22Rv1 (cell line): Measurements from ENCODE around the gene CNTNAP2.

Experiments
- H3K27ac ChIP-seq: fragments of 450-650 bp; 2 replicates; pipeline ENCODE4 v1.5.1; 2017
- CTCF ChIP-seq: fragments of 450-650 bp; IDR thresholded peaks from 2 replicates; pipeline ENCODE4 v1.5.1; 2017; ENCODE audit warnings: mild to moderate bottlenecking
- ZFX ChIP-seq: fragments of 450-650 bp; IDR thresholded peaks from 2 replicates; pipeline ENCODE4 v1.6.1; 2017; ENCODE audit warnings: antibody characterized with exemption, borderline replicate concordance

The CNTNAP2 gene

DNA sequence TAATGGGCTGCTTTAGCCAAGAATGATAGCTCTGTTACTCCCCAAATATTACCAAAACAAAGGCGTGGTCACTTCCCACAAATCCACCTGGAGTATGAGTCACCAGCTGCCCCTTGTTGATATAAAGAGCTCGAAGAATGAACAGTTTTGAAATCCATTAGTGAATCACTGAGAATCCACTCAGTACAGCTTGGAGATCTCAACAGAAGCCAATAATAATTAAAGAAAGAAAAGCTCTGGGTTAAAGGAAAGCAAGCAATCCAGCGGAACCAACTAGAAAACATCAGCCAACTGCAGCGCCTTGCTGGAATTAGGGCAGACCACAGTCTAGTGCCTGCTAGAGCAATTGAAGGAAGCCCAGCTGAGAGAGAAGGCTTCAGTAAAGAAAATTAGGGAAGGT, 1897.9 kb downstream of the CNTNAP2 start:
- no peak overlapping the region for H3K27ac ChIP-seq
- TF ChIP-seq CTCF (no peak), ZFX (no peak)

DNA sequence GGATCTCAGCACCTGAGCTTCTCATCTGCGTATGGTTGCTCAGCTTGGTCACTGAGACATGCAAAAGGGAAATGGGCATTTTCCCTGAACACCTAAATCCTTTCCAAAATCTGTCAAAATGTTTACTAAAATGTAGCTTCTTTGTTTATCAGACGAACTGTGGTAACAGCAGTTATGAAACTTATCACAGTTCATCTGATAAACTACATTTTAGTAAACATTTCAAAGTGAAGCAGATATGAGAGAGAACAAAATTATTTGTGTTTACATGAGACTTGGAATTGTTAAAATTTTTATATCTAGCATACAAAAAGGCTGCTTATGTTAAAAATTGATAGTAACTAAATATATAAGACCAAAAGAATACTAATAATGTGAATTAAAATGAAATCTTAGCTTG, 1900.5 kb downstream of the CNTNAP2 start:
- H3K27ac ChIP-seq = no peak overlapping the region
- TF ChIP-seq CTCF (no peak), ZFX (no peak)

DNA sequence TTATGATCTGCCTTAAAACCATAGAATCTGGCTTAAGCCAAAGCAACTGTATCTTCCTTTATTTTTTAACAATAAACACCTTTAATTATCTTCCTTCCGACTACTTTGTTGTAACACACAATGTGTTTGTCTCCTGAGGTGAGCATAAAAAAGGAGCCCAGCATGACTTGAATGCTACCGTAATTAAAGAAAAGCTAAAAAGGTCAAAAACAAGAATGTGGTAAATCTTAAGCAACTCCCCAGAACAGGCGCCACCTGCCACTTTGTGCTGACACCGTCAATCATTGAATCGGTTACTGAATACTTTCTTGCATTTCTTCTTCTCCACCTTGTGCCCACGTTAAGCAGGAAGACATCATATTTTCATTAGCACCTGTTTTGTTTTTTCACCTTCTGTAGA, 1904.1 kb downstream of the CNTNAP2 start:
- TF ChIP-seq ZFX (no peak), CTCF (no peak)
- no peak overlapping the region for H3K27ac ChIP-seq

DNA sequence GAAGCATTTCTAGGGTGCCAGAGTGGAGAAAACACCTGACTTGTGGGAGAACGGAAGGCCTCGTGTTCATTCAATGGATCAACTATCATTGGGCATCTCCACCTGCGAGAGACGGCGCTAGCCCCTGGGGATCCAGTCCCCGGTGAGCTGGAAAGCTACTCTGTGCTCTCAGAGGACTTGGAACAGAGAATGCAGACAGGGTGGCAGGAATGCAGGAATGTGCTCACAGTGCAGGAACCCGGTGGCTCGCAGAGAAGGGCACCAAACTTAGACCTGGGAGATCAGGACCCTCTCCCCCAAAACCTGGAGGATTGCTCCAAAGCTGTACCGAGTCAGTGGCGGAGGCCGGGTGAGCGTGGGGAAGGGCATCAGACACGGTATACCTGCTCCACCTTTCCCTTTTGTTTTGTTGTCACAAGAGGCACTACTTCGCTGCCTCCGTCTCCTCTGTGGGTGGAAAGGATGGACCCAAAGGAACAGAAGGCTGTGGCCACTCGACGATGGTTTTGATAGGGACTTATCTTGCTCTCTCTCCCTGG, 1905.0 kb downstream of the CNTNAP2 start:
- H3K27ac ChIP-seq = no peak overlapping the region
- TF ChIP-seq ZFX = no peak
- TF ChIP-seq CTCF = no peak

GRCh38 chr7:148022832-148023231, 1906.2 kb downstream of the CNTNAP2 start:
- TF ChIP-seq ZFX (no peak), CTCF (no peak)
- no peak overlapping the region for H3K27ac ChIP-seq

- TF ChIP-seq ZFX = no peak
- TF ChIP-seq CTCF = no peak
- no peak overlapping the region for H3K27ac ChIP-seq
Measured at GRCh38 chr7:148026713-148027112, 1910.1 kb downstream of the CNTNAP2 start.

DNA sequence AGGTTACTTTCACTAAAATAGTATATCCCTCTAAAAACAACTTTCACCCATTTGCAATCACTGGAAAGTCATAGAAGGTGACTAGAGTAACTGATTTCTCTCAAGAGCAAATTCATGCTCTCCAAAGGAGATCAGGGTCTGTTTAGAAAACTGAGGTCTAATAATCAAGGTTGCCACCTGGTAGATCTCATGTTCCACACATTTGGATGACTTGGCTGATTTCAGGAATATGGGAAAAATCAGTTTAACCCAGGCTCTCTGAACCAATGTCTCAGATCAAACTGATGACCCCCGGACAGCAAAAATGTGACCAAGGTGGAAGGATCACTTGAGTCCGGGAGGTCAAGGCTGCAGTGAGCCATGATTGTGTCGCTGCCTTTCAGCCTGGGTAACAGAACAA, 1911.6 kb downstream of the CNTNAP2 start:
- H3K27ac ChIP-seq = no peak overlapping the region
- TF ChIP-seq CTCF (no peak), ZFX (no peak)
